Adipocyte (in vitro differentiated cells): ENCODE results near the gene PARP1.
A peak's percentile ranks its signal among the peaks of the same experiment; 100 is the strongest.

Experiments
- DNase-seq: peaks from one replicate; pipeline ENCODE4 v3.0.0-alpha.2; 2015; ENCODE audit warnings: low read depth
- H3K27me3 ChIP-seq: replicated peaks from 2 replicates; pipeline ENCODE4 v1.7.0; 2013; ENCODE audit warnings: mild to moderate bottlenecking, low read length, moderate library complexity; ENCODE audit not compliant: control insufficient read depth, insufficient read depth
- H3K36me3 ChIP-seq: 2 replicates; pipeline ENCODE4 v1.7.0; 2013; ENCODE audit warnings: low read length, mild to moderate bottlenecking, moderate library complexity; ENCODE audit not compliant: control insufficient read depth, insufficient read depth, severe bottlenecking
- H3K4me1 ChIP-seq: 2 replicates; pipeline ENCODE4 v1.7.0; 2013; ENCODE audit warnings: mild to moderate bottlenecking, low read length, moderate library complexity; ENCODE audit not compliant: control insufficient read depth, insufficient read depth
- H3K4me3 ChIP-seq: 2 replicates; pipeline ENCODE4 v1.7.0; 2013; ENCODE audit warnings: mild to moderate bottlenecking, low read length, moderate library complexity
- H3K9ac ChIP-seq: 2 replicates; pipeline ENCODE4 v1.7.0; 2013; ENCODE audit warnings: mild to moderate bottlenecking, low read length, moderate library complexity
- H3K9me3 ChIP-seq: 2 replicates; pipeline ENCODE4 v1.7.0; 2013; ENCODE audit warnings: mild to moderate bottlenecking, low read length, moderate library complexity; ENCODE audit not compliant: control insufficient read depth

PARP1 gene

DNA sequence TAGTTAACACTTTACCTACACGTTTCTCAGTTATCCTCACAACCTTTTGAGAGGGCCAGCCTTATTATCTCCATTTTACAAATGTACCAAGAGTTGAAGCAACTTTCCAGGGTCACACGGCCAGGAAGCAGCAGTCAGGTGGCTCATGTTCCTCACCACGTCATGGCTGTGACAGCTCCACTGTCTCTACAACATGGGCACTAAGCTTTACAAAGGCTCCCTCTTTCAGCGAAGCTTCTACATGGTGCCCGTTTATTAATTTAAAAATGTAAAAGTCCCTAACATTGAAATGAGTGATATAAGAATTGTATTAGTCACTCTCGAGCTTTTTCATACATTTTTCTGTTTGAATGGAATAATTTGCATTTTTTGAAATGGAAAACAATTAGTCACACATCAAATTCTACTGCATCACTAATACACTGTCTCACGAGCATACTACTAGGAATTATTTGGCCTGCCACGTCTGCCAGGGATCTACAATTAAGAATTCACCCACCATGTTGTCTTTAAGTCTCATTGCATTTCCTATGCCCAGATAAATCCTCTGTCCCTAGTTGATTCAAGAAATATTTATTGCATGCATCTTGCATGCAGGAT is 70.5 kb downstream of the PARP1 start:
- no peaks in the 10 kb centered on the region for H3K4me1 ChIP-seq
- H3K9ac ChIP-seq = no peak overlapping the region
- H3K27me3 ChIP-seq = peaks cover 8% of the 10 kb centered on the region
- no peaks in the 10 kb centered on the region for H3K36me3 ChIP-seq
- peaks cover 3% of the 10 kb centered on the region for H3K9me3 ChIP-seq
- no peak overlapping the region for H3K4me3 ChIP-seq
- DNase-seq = no peak

DNA sequence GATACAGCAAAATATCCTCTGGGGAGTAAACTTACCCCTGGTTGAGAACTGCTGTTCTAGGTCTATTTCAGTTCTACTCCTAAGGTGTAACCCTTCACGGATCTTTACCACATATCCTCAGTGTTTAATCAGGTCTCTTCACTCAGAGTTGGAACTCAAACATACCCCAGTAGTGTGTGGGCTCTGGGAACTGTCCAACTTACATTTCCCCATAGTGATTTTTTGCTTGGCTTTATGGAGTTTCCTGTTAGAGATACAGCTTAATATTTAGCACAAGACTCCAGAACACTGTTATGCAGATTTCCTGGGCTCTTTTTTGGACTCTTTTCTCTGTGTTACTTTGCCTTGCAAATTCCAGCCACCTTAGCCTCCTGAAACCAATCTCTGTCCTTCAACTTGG is 72.2 kb downstream of the PARP1 start:
- Histone ChIP-seq H3K4me3 (no peak overlapping the region), H3K36me3 (no peaks in the 10 kb centered on the region), H3K4me1 (no peaks in the 10 kb centered on the region), H3K9ac (no peak overlapping the region), H3K9me3 (peaks cover 3% of the 10 kb centered on the region), H3K27me3 (peaks cover 8% of the 10 kb centered on the region)
- DNase-seq = no peak

GRCh38 chr1:226332947-226333346 is 74.9 kb downstream of the PARP1 start:
- no peaks in the 10 kb centered on the region for H3K36me3 ChIP-seq
- H3K9me3 ChIP-seq = no peaks in the 10 kb centered on the region
- H3K4me3 ChIP-seq = peak overlapping the region; percentile 35
- no peaks in the 10 kb centered on the region for H3K4me1 ChIP-seq
- H3K27me3 ChIP-seq = no peaks in the 10 kb centered on the region
- DNase-seq = peak; percentile 32
- H3K9ac ChIP-seq = no peak overlapping the region

GRCh38 chr1:226329237-226329636 is 78.7 kb downstream of the PARP1 start:
- Histone ChIP-seq H3K36me3 (no peaks in the 10 kb centered on the region), H3K4me3 (no peak overlapping the region), H3K4me1 (no peaks in the 10 kb centered on the region), H3K9ac (no peak overlapping the region), H3K27me3 (peaks cover 4% of the 10 kb centered on the region), H3K9me3 (no peaks in the 10 kb centered on the region)
- DNase-seq = no peak

GRCh38 chr1:226327761-226328162 is 80.1 kb downstream of the PARP1 start:
- H3K9ac ChIP-seq = no peak overlapping the region
- no peak for DNase-seq
- H3K4me1 ChIP-seq = no peaks in the 10 kb centered on the region
- no peaks in the 10 kb centered on the region for H3K36me3 ChIP-seq
- H3K27me3 ChIP-seq = peaks cover 6% of the 10 kb centered on the region
- no peak overlapping the region for H3K4me3 ChIP-seq
- H3K9me3 ChIP-seq = no peaks in the 10 kb centered on the region

- Histone ChIP-seq H3K4me3 (no peak overlapping the region), H3K27me3 (peaks cover 6% of the 10 kb centered on the region), H3K4me1 (no peaks in the 10 kb centered on the region), H3K36me3 (no peaks in the 10 kb centered on the region), H3K9me3 (no peaks in the 10 kb centered on the region), H3K9ac (no peak overlapping the region)
- no peak for DNase-seq
These were observed 82.7 kb downstream of the PARP1 start for GRCh38 chr1:226325178-226325577.

DNA sequence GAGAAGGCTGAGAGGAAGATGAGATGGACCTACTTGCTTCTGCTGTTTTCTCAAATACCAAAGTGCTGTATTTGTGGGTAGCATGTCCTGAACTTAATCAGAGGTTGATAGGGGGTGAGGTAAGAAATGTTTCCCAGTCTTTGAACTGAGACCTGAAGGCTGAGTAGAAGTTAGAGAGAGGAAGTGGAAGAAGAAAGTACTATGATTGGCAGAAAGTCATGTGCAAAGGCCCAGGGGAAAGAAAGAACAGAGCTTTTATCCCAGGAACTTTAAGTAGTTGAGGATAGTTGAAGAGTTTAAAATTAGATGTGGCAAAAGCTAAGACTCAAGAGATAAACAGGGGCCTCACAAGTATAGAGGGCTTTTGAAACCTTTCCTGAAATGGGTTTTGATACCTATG is 83.4 kb downstream of the PARP1 start:
- Histone ChIP-seq H3K9ac (no peak overlapping the region), H3K4me3 (no peak overlapping the region), H3K36me3 (no peaks in the 10 kb centered on the region), H3K27me3 (peaks cover 6% of the 10 kb centered on the region), H3K9me3 (no peaks in the 10 kb centered on the region), H3K4me1 (no peaks in the 10 kb centered on the region)
- no peak for DNase-seq

DNA sequence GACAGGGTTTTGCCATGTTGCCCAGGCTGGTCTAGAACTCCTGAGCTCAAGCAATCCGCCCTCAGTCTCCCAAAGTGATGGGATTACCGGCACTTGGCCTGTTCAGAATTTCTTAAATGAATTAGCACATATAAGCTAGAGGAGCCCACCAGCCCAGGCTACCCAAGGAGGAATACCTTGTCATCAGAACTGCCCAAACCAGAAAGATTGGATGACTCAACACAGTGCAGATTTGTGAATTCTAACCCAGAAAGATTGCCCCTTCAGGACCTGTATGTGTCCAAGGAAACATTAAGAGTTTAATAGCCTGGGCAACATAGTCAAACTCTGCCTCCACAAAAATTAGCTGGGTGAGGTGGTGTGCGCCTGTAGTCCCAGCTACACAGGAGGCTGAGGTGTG is 84.9 kb downstream of the PARP1 start:
- H3K9ac ChIP-seq = no peak overlapping the region
- no peak for DNase-seq
- no peak overlapping the region for H3K4me3 ChIP-seq
- no peaks in the 10 kb centered on the region for H3K36me3 ChIP-seq
- no peaks in the 10 kb centered on the region for H3K9me3 ChIP-seq
- H3K27me3 ChIP-seq = peaks cover 6% of the 10 kb centered on the region
- no peaks in the 10 kb centered on the region for H3K4me1 ChIP-seq

GRCh38 chr1:226320930-226321329 is 87.0 kb downstream of the PARP1 start:
- Histone ChIP-seq H3K36me3 (no peaks in the 10 kb centered on the region), H3K4me1 (no peaks in the 10 kb centered on the region)

DNA sequence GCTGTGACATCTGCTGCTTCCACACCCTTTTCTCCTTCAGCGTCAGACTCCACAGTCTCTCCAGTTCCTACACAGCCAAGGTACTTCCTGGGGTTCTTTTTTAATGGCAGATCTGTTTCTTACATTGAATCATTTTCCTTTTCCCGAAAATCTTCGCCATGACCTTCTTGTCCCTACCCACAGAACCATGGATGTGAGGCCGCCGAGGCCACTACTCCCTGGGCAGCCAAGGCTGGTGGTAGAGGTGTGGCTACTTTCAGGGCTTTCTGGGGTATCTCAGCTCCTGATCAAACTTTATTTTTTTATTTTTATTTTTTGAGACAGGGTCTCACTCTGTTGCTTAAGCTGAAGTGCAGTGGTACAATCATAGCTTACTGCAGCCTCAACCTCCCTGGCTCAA is 89.4 kb downstream of the PARP1 start:
- H3K9me3 ChIP-seq = peaks cover 3% of the 10 kb centered on the region
- H3K9ac ChIP-seq = no peak overlapping the region
- no peak for DNase-seq
- H3K36me3 ChIP-seq = no peaks in the 10 kb centered on the region
- peaks cover 14% of the 10 kb centered on the region for H3K27me3 ChIP-seq
- no peak overlapping the region for H3K4me3 ChIP-seq
- H3K4me1 ChIP-seq = no peaks in the 10 kb centered on the region

More at GRCh38 chr1:226320930-226321329, 87.0 kb downstream of the PARP1 start:
- H3K9me3 ChIP-seq = no peaks in the 10 kb centered on the region
- H3K9ac ChIP-seq = no peak overlapping the region
- no peak for DNase-seq
- H3K4me3 ChIP-seq = no peak overlapping the region
- peaks cover 9% of the 10 kb centered on the region for H3K27me3 ChIP-seq

DNA sequence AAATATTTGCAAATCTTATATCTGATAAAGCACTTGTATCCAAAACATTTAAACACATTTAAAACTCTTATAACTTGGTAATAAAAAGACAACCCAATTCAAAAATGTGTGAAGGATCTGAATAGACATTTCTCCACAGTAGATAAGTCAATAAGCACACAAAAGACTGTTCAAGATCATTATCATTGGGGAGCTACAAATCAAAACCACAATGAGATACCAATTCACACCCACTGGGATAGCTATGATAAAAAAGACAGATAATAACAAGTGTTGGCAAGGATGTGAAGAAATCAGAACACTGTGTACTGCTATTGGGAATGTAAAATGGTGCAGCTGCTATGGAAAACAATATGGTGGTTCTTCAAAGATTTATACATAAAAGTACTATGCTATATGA is 93.8 kb downstream of the PARP1 start:
- peaks cover 11% of the 10 kb centered on the region for H3K4me1 ChIP-seq
- peaks cover 3% of the 10 kb centered on the region for H3K9me3 ChIP-seq
- H3K9ac ChIP-seq = no peak overlapping the region
- H3K27me3 ChIP-seq = peaks cover 14% of the 10 kb centered on the region
- no peaks in the 10 kb centered on the region for H3K36me3 ChIP-seq
- no peak for DNase-seq
- H3K4me3 ChIP-seq = no peak overlapping the region

GRCh38 chr1:226312065-226312464 is 95.8 kb downstream of the PARP1 start:
- H3K9me3 ChIP-seq = peaks cover 3% of the 10 kb centered on the region
- no peak overlapping the region for H3K9ac ChIP-seq
- H3K4me1 ChIP-seq = peaks cover 15% of the 10 kb centered on the region
- H3K4me3 ChIP-seq = no peak overlapping the region
- no peaks in the 10 kb centered on the region for H3K36me3 ChIP-seq
- no peak for DNase-seq
- peaks cover 14% of the 10 kb centered on the region for H3K27me3 ChIP-seq
